ENCODE measurements around the gene MOSMO. TPM values are rescaled to one million over a fixed set of nuclear protein-coding genes. Genes with fewer than 3 reads are reported as not detected.

MOSMO gene
- total RNA-seq, 1 donor, result 26.5 TPM

- H3K4me3 ChIP-seq (ENCODE audit: low read depth, low read length), result no peak overlapping the region
- no peak for DNase-seq (ENCODE audit: low read depth)
- TF ChIP-seq, protein P1, sequence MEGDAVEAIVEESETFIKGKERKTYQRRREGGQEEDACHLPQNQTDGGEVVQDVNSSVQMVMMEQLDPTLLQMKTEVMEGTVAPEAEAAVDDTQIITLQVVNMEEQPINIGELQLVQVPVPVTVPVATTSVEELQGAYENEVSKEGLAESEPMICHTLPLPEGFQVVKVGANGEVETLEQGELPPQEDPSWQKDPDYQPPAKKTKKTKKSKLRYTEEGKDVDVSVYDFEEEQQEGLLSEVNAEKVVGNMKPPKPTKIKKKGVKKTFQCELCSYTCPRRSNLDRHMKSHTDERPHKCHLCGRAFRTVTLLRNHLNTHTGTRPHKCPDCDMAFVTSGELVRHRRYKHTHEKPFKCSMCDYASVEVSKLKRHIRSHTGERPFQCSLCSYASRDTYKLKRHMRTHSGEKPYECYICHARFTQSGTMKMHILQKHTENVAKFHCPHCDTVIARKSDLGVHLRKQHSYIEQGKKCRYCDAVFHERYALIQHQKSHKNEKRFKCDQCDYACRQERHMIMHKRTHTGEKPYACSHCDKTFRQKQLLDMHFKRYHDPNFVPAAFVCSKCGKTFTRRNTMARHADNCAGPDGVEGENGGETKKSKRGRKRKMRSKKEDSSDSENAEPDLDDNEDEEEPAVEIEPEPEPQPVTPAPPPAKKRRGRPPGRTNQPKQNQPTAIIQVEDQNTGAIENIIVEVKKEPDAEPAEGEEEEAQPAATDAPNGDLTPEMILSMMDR (IDR thresholded peaks at IDR 0.05; ENCODE audit: insufficient read depth, low read length), result no peak
These were observed 108.3 kb downstream of the MOSMO start for GRCh38 chr16:22116095-22116700.

- TF ChIP-seq, protein P1 (IDR thresholded peaks at IDR 0.05; ENCODE audit: insufficient read depth, low read length), result no peak
- DNase-seq (ENCODE audit: low read depth), result no peak
- no peak overlapping the region for H3K4me3 ChIP-seq (ENCODE audit: low read depth, low read length)
These were observed 109.7 kb downstream of the MOSMO start for GRCh38 chr16:22117609-22118008.

- TF ChIP-seq, protein P1 (IDR thresholded peaks at IDR 0.05; ENCODE audit: insufficient read depth, low read length), result no peak
- DNase-seq (ENCODE audit: low read depth), result no peak
These were observed 112.5 kb downstream of the MOSMO start for GRCh38 chr16:22120440-22120839.

DNA sequence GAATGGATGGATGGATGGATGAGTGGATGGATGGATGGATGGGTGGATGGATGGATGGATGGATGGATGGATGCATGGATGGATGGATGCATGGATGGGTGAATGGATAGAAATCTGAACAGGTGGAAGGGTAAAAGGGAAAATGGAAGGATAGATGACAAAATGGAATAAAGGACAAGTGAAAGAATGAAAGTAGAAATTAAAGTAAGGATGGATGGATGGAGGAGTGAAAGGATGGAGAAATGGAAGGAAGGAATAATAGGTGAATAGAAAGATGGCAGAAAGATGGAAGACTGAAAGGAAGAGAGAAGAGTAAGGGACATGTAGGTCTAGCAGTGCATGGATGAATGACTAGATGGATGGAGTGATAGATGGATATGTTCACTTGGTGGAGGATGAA lies 114.3 kb downstream of the MOSMO start:
- TF ChIP-seq, protein P1 (IDR thresholded peaks at IDR 0.05; ENCODE audit: insufficient read depth, low read length), result no peak
- DNase-seq (ENCODE audit: low read depth), result no peak
- H3K4me3 ChIP-seq (ENCODE audit: low read depth, low read length), result no peak overlapping the region

More at GRCh38 chr16:22120440-22120839, 112.5 kb downstream of the MOSMO start:
- no peak overlapping the region for H3K4me3 ChIP-seq (ENCODE audit: low read depth, low read length)

- no peak for DNase-seq (ENCODE audit: low read depth)
- TF ChIP-seq, protein P1 (IDR thresholded peaks at IDR 0.05; ENCODE audit: insufficient read depth, low read length), result no peak
- H3K4me3 ChIP-seq (ENCODE audit: low read depth, low read length), result no peak overlapping the region
These were observed 115.2 kb downstream of the MOSMO start for GRCh38 chr16:22123146-22123545.

DNA sequence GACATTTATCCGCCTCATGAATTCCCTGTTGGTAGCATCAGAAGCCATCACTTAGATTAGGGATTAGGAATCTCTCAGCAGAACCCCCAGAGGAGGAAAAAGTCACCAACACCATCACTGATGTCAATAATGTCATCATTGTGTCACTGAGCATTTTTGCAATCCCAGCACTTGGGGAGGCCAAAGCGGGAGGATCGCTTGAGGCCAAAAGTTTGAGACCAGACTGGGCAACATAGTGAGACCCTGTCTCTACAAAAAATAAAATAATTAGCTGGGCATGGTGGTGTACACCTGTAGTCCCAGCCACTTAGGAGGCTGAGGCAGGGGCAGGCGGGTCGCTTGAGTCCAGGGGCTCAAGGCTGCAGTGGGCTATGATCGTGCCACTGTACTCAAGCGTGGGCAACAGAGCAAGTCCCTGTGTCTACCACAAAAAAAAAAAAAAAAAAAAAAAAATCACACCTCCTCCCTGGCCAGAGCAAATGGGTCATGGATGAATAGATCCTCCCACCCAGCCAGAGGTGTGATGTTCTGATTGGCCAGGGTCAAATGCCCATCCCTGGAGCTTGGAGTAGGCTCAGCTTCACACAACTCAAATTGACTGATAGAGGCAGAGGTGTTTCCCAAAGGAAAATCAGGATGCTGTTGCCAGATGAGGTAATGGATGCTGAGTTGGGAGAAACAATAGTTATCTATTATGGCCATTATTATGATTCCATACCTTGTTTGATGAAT lies 116.0 kb downstream of the MOSMO start:
- no peak overlapping the region for H3K4me3 ChIP-seq (ENCODE audit: low read depth, low read length)
- no peak for DNase-seq (ENCODE audit: low read depth)
- TF ChIP-seq, protein P1 (IDR thresholded peaks at IDR 0.05; ENCODE audit: insufficient read depth, low read length), result no peak

Measured in fibroblast of the aortic adventitia (primary cell).